Kidney tubule cell (primary cell): Measurements from ENCODE around the gene NR1D1.

Experiments used
- DNase-seq: peaks from one replicate; pipeline ENCODE4 v3.0.0-alpha.2; 2018; ENCODE audit warnings: low spot score

The NR1D1 gene

DNA sequence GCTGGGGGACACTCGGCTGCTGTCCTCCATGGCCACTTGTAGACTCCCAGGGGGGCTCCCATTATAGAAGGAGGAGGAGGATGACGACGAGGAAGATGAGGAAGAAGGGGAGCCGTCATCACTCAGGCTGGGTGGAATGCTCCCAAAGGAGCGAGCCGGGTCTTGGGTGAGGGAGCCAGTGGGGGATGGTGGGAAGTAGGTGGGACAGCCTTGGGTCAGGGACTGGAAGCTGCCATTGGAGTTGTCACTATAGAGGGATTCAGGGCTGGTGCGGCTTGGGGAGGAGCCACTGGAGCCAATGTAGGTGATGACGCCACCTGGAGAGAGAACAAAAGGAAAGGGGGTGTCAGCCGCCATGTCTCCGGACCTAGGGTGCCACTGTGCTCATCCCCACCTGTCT, 3.3 kb downstream of the NR1D1 start:
- DNase-seq: no peak

GRCh38 chr17:40095944-40096791, 4.2 kb downstream of the NR1D1 start:
- peak; percentile 35 for DNase-seq

GRCh38 chr17:40095351-40095943, 4.9 kb downstream of the NR1D1 start:
- no peak for DNase-seq

- no peak for DNase-seq
Measured at GRCh38 chr17:40094874-40095273, 5.5 kb downstream of the NR1D1 start.

DNA sequence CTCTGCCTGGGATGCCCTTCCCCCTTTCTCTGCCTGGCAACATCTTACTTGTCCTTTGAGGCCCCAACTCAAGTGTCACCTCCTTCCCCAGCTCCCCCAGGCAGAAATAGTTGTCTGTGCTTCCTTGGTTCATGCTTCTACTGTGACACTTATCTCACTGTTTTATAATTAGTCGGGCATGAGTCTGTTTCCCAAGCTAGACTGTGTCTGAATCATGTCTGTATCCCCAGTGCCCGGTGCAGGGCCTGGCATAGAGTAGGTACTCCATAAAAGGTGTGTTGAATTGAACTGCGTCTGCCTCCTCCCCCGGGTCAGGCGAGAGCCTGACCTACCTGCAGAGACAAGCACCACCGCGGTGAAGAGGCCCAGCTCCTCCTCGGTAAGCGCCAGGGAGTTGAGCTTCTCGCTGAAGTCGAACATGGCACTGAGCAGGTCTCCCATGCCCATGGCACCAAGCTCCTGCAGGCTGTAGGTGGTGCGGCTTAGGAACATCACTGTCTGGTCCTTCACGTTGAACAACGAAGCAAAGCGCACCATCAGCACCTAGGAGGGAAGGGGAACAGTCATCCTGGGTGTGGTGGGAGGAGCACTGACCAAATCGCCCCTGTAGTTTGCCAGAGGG, 6.7 kb downstream of the NR1D1 start:
- DNase-seq: peak; percentile 52

GRCh38 chr17:40093005-40093579, 7.3 kb downstream of the NR1D1 start:
- no peak for DNase-seq

- DNase-seq: no peak
Measured at GRCh38 chr17:40092581-40092980, 7.8 kb downstream of the NR1D1 start.

DNA sequence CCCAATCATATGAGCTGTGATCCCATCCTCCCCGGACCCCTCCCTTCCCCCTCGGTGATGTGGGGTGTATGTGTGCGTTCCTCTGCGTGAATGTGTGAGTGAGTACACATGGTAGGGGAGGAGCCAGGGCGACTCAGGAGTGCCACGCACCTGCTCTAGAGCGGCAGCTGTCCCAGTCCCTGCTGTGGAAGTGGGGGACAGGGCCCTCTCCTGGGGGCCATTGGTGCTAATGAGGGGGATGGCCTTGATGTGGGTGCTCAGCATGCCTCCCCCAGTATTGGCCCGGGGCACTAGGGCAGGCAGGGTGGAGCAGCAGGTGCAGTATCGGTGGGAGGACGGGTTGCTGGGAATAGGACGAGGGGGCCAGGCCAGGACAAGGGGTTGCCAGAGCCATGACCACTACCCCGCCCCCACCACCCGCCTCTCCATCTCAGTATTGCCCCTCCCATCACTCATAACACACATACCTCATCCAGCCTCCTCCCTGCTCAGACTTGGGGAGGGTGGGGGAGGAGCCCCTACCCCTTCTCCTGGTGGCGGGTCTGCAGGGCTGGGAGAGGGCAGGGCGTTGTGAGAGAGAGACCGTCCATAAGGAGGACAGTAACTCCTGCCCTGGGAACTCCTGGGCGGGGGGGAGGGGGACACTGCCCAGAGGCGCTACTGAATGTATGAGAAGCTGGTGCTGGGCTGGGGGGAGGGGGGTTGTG, 8.5 kb downstream of the NR1D1 start:
- DNase-seq: no peak

DNA sequence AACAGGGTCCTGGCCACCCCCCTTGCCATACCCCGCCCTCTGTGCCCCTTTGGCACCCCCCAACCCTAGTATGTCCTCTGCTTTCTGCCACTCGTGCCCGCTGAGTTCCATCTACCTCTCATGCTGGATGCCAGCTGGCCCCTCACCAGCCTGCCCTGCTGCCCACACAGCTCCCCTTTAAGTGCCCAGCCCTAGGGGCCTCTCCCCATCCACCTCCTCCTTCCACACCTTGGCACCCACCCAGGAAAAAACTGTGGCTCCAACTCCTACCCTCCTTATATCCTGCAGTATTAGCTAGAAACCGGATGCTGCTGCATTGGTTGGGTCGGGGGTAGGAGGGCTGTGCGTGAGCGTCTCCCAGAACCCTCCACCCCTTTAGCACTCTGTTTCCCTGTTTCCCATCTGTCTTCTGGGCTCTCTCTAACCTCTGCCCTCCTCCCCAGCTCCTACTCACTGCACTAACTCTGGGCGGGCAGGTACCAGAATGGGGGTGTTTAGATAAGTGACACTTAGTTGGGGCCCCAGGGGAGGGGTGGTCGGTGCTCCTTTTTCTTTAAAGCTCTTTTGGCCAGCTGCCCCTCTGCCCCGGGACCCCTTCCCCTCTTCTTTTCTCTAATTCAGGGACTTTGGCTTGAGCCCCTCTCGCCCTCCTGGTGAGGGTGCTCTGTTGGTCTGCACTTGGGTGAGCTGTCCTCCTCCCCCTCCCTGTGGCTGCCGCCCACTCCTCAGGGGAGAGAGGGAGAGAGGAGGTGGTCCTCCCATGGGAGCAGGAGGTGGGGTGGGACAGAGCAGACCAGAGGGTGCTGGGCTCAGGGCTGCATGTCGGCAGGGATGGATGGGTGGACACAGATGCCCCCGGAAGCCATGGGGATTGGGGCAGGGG, 9.9 kb downstream of the NR1D1 start:
- DNase-seq: no peak

DNA sequence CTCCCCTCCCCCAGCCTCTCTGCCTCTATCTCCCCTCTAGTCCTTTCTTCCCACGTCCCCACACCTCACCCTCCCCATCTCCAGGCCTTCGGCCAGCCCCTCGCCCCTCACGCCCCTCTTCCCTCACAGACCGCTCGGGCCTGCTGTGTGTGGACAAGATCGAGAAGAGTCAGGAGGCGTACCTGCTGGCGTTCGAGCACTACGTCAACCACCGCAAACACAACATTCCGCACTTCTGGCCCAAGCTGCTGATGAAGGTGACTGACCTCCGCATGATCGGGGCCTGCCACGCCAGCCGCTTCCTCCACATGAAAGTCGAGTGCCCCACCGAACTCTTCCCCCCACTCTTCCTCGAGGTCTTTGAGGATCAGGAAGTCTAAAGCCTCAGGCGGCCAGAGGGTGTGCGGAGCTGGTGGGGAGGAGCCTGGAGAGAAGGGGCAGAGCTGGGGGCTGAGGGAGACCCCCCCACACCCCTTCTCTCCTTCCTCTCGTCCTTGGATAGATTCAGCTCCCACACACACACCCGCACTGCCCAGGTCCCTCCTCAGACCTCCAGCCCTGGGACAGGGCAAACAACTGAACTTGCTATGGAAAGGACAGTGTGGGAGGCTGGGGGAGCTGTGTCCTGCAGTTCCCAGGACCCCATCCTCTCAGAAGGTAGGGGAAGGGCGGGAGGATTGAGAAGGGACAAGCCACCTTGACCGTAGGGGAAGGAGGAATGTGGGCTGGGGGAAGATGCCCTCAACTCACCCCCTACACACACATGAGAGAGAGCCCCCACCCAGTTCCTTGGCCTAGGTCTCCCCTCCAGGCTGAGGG, 11.1 kb downstream of the NR1D1 start:
- no peak for DNase-seq

GRCh38 chr17:40087903-40088718, 12.3 kb downstream of the NR1D1 start:
- no peak for DNase-seq

DNA sequence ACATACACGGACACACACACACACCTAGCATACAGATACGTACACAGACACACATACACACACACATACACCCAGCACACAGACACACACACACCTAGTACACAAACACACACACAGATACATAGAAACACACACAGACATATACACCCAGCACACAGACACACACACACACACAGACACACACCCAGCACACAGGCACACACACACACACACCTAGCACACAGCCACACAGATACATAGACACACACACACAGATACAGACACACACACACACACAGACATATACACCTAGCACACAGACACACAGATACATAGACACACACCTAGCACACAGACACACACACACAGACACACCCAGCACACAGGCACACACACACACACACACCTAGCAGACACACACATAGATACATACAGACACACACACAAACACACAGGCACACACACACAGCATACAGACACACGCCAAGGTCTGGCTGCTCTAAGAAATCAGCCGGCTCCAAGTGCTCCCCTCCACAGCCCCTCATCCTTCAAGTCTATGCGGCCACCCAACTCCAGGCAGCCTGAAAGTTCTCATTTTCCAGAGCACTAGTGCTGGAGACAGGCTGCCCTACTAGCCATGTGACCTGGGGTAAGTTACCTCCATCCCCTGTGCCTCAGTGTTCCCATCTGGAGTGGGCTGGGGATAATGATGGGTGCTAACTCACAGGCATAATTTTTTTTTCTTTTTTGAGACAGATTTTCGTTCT, 13.2 kb downstream of the NR1D1 start:
- DNase-seq: no peak

GRCh38 chr17:40086150-40087044, 14.0 kb downstream of the NR1D1 start:
- DNase-seq: peak; percentile 33

DNA sequence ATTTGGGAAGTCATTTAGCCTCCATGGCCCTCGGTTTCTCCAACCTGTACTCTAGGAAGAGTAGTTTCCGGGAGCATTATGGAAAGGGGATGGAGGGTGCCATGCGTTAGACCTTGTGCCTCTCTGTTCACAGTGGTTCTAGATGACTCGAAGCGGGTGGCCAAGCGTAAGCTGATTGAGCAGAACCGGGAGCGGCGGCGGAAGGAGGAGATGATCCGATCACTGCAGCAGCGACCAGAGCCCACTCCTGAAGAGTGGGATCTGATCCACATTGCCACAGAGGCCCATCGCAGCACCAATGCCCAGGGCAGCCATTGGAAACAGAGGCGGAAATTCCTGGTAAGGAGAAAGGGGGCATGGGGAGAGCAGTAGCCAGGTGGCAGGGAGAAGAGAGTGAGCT, 15.9 kb downstream of the NR1D1 start:
- no peak for DNase-seq

DNA sequence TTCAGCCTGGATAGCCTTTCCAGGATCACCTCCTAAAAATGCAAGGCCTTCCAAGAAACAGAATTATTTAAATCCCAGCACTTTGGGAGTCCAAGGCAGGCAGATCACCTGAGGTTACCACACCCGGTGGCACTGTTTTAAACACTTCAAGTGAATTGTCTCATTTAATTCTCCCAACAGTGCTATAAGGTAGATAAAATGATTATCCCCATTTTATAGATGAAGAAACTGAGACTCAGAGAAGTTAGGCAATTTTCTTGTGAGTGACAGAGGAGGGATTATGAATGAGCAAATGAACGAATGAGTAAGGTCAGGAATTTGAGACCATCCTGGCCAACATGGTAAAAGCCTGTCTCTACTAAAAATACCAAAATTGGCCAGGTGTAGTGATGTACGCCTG, 20.8 kb downstream of the NR1D1 start:
- no peak for DNase-seq

DNA sequence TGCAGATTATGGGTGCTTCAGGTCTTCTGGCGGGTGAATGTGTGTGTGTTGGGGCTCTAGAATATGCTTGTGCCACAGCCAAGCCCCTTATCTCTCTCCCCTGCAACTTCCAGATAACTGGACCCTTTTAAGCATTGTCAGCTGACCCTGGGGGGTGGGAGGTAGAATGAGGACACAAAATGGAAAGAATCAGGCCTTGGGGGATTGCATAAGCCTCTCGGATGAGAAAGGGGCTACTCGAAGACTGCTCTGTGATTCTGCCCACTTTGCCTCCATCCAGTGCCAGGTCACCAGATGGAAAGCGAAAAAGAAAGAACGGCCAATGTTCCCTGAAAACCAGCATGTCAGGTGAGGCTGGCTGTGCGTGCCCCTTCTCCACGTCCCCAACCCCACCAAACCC, 23.8 kb downstream of the NR1D1 start:
- DNase-seq: no peak

- no peak for DNase-seq
Measured at GRCh38 chr17:40075942-40076498, 24.4 kb downstream of the NR1D1 start.
